GM12801 (cell line): ENCODE measurements around the gene CALML3.

Source experiments
- TF ChIP-seq, protein P1 (sequence below): IDR thresholded peaks from one replicate; pipeline ENCODE4 v1.5.1; 2011; ENCODE audit warnings: control low read depth; ENCODE audit not compliant: insufficient read length; ENCODE audit errors: extremely low read depth

CALML3 gene

GRCh38 chr10:5528989-5529701 lies 4.4 kb downstream of the CALML3 start:
- TF ChIP-seq, protein P1, sequence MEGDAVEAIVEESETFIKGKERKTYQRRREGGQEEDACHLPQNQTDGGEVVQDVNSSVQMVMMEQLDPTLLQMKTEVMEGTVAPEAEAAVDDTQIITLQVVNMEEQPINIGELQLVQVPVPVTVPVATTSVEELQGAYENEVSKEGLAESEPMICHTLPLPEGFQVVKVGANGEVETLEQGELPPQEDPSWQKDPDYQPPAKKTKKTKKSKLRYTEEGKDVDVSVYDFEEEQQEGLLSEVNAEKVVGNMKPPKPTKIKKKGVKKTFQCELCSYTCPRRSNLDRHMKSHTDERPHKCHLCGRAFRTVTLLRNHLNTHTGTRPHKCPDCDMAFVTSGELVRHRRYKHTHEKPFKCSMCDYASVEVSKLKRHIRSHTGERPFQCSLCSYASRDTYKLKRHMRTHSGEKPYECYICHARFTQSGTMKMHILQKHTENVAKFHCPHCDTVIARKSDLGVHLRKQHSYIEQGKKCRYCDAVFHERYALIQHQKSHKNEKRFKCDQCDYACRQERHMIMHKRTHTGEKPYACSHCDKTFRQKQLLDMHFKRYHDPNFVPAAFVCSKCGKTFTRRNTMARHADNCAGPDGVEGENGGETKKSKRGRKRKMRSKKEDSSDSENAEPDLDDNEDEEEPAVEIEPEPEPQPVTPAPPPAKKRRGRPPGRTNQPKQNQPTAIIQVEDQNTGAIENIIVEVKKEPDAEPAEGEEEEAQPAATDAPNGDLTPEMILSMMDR, result no peak

DNA sequence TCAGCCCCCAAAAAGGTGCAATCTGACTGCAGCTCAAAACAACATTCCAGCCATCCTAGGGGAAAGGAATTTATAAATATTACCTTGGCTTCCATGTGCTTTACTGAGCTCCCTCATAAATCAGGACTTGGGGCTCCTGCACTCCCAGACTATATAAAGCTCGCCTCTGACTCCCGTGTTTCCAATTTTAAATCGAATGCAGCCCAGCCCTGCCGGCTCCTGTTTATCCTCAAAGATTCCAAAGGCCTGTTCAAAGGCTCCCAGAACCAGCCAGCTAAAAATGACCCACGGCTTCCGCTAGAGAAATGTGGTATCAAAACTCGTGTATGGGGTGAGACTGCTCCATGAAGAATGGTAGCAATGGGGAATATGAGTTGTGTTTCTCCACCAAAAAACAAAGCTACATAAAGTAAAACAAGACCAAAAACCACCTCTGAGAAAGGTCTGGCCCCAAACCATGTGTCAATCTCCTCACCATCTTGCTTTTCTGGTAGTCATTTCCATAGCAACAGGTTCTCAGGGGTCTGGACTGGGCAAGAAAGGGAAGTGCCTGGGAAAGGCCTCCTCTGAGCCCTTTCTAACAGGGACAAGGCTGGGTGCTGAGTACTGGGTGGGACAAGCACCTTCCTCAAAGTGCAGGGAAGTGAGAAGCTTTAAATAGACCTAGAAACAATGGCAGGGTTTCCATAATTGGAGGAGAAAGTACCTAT lies 5.1 kb downstream of the CALML3 start:
- TF ChIP-seq, protein P1, result no peak

DNA sequence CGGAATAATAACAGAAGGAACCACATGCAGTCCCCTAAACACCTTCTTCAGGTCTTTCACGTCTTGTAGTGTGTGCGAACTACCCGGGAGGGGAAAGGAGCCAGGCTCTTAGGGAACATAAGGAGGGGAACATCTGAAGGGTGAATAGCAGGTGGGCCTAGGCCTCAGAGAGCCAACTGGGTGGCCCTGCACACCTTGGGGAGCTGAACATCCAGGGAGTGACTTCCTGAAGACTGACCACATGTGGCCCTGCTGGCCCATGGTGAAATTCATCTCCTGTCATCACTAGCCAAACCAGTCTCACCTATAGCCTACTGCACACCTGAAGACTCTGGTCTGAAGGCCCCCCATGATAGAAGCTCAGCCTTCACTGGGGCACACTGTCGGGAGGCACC lies 5.6 kb downstream of the CALML3 start:
- TF ChIP-seq, protein P1, result no peak

DNA sequence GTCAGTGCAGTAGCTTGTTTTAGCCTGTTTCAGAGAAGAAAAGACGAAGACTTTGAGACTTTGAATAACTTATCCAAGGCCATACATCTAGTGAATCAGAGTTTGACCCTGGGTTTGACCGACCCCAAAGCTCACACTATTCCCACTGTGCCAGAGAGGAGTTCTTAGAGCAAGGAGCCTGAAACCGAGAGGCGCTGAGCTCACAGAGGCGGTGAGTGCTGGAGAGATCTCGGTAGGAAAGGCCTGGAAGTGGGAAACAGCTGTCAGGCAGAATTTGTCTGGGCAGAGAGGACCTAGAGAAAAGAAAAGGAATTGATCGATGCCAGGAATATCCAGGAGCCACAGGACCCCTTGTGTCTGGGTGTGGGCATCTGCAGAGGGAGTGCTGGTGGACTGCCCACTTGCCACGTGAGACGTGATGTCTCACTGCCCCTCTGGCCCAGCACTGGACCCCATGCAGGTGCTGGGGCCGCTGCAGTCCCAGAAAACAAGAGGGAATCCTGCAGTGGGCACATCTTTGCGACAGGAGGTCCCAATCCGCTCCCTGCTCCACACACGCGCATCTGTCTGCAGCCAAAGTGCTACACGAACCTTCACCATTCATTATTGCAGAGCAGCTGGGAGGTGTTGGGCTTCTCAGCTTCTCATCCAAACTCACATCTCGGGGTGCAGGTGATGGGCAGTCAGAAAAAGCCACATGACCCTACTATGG lies 6.2 kb downstream of the CALML3 start:
- TF ChIP-seq, protein P1, result no peak

DNA sequence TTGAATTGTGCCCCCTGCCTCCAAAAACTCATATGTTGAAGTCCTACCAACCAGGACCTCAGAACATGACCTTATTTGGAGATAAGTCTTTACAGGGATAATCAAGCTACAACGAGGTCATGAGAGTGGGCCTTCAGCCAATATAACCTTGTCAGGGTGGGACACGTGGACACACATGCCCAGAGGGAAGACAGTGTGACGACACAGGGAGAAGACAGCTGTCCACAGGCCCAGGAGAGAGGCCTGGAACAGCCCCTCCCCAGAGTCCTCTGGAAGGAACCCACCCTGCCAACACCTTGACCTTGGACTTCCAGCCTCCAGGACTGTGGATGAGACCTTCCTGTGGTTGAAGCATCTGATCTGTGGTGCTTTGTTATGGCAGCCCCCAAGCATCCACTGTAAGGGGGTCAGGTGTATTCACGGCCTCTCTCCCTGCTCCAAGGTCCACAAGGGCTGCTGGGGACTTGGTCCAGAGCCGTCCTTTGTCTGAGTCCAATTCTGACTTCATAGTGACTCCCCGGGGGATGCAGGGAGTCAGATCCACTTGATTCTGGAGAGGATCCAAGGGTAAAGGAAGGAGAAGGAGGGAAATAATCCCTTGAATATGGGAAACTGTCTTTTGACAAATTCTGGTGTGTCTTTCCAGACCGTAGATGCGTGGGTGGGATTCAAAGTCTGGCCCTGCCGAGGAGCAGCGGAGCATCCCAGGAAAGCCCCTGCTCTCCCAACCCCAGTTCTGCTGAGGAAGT lies 7.0 kb downstream of the CALML3 start:
- TF ChIP-seq, protein P1, result no peak

DNA sequence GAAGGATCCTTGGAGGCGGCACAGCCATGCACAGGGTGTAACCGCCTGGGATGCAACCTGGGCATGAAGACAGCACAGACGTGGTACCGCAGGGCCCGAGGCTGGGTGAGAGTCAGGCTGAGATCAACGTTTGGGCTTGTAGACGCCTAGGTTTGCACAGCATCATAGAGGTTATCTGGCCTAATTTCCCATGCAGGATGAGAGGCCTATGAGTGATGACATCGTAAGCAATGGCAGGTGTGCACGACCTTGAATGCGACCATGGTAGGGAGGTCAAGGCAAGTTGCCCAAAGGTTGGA lies 7.5 kb downstream of the CALML3 start:
- TF ChIP-seq, protein P1, result no peak

- TF ChIP-seq, protein P1, result no peak
Observed at GRCh38 chr10:5532618-5533097, 7.9 kb downstream of the CALML3 start.
